RPMI7951 (cell line): ENCODE data around the gene TBC1D5. TPM values are rescaled to one million over a fixed set of nuclear protein-coding genes. Genes with fewer than 3 reads are reported as not detected.
"Not testable (repeated sequence)": the region's sequence is repeated elsewhere in the genome, so short reads cannot be mapped to it uniquely, and the experiment has no call there.

Experiments used
- DNase-seq: peaks from one replicate; pipeline ENCODE4 v3.0.0-alpha.2; 2012; ENCODE audit warnings: low read depth
- total RNA-seq: library from RNA; depleted of rRNA; stranded (reverse); fragments of >200 nt; shearing (Covaris generic); gene quantifications from 2 replicates; pipeline ENCODE4 v1.2.3, GENCODE V29; 2014

The TBC1D5 gene
- total RNA-seq, 1 experiment from 2014 or later = 78.2 TPM

DNA sequence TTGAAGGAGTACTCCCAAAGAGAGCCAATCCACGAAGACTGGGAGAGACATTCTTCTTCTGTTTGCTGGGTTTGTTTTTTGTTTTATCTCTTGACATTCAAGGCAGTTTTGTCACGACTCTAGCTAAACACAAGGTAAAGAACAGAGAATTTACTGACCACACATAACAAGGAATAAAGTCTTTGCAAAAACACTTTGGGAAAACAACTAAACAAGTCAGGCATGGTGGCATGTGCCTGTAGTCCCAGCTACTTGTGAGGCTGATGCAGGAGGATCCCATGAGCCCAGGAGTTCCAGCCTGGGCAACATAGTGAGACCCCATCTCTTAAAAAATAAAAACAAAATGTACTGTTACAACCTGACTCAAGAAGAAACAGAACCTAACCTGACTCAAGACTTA lies 28.0 kb downstream of the TBC1D5 start:
- no peak for DNase-seq

DNA sequence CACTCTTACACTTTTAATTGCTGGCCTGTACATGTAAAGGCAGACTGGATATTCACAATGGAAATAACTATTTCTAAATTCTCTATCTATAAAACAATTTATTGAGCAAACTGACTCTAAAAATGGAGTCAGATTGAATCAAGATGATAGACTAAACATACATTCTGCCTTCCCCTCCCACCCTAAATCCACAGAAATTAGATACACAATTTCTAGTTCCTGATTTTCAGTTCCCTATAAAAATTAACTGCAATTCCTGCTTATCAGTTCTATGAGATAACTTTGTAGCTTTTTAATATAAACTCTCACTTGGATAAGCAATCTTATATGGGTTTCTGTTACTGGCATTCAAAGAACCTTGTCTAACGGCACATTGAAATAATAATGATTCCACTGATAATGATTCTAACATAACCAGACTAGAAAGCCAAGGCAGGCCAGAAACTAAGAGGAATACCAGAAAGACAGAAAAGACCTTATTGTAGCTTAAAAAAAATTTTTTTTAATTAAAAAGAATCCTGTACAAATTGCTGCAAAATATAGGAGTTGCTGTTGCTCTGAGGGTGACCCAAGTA lies 33.1 kb downstream of the TBC1D5 start:
- no peak for DNase-seq

DNA sequence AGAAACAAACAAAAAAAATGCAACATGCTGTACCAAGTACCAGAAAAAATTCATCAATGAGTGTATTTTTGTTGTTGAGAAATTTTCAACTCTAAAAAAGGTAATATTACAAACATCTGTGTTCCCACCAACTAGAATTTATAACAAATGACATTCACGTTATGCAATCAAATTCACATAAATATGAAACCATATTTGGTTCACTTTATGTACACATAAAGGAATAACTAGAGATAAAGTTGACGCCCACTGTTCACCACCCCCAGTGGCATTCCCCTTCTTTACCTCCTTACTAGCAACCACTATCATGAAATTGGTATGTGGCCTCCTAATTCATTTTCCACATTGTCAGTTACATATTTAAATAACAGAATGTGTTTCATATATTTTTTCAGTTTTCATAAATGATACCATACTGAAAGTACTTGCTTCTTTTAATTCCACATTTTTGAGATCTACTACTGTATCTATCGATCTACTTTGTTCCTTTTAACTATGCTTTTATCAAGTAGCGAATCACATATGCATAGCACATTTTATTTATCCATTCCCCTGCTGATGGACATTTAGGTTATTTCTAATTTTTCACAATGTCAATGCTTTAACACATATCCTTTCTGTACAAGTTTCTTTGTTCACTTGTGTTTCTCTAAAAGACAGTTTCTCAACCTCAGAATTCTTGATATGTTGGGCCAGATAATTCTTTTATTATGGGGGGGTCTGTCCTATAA lies 34.5 kb downstream of the TBC1D5 start:
- no peak for DNase-seq

DNA sequence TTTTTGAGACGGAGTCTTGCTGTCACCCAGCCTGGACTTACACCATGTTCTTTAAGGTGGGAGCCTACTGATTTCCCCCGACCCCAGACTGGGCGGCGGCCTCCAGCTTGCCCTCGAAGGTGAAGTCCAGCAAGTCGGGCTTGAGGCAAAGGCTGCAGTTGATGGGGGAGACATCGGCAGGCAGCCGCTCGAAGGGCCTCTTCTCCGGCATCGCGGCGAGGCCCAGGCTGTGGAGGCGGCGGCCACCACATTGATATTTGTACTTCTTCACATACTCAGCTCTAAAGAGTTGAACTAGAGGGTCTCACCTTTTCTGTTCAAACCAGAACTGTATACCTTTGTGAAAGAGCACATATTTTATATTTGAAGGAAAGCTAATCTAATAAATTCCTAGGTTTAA lies 36.4 kb downstream of the TBC1D5 start:
- not testable (repeated sequence) for DNase-seq

DNA sequence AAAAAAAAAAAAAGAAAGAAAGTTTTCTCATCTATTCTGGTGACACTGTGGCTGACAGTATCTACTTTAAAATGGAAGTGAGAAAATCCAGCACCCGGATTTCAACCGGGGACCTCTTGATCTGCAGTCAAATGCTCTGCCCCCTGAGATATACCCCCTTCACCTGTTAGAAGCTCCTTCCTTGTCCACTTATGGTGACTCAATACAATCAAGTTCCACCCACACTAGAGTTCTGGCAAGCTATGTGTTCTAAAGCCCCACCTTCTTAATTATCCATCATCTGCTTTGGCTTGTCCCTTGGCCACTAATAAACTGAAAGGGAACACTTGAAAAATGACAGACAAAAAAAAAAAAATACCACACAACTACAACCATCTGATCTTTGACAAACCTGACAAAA lies 42.6 kb downstream of the TBC1D5 start:
- not testable (repeated sequence) for DNase-seq

DNA sequence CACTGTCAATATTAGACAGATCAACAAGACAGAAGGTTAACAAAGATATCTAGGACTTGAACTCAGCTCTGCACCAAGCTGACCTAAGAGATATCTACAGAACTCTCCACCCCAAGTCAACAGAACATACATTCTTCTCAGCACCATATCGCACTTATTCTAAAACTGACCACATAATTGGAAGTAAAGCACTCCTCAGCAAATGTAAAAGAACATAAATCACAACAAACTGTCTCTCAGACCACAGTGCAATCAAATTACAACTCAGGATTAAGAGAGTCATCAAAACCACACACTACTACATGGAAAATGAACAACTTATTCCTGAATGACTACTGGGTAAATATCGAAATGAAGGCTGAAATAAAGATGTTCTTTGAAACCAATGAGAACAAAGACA lies 46.8 kb downstream of the TBC1D5 start:
- peak; percentile 27 for DNase-seq

DNA sequence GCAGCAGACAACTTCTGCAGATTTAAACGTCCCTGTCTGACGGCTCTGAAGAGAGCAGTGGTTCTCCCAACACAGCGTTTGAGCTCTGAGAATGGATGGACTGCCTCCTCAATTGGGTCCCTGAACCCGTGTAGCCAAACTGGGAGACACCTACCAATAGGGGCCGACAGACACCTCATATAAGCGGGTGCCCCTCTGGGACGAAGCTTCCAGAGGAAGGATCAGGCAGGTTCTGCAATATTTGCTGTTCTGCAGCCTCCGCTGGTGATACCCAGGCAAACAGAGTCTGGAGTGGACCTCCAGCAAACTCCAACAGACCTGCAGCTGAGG lies 48.8 kb downstream of the TBC1D5 start:
- DNase-seq = not testable (repeated sequence)

DNA sequence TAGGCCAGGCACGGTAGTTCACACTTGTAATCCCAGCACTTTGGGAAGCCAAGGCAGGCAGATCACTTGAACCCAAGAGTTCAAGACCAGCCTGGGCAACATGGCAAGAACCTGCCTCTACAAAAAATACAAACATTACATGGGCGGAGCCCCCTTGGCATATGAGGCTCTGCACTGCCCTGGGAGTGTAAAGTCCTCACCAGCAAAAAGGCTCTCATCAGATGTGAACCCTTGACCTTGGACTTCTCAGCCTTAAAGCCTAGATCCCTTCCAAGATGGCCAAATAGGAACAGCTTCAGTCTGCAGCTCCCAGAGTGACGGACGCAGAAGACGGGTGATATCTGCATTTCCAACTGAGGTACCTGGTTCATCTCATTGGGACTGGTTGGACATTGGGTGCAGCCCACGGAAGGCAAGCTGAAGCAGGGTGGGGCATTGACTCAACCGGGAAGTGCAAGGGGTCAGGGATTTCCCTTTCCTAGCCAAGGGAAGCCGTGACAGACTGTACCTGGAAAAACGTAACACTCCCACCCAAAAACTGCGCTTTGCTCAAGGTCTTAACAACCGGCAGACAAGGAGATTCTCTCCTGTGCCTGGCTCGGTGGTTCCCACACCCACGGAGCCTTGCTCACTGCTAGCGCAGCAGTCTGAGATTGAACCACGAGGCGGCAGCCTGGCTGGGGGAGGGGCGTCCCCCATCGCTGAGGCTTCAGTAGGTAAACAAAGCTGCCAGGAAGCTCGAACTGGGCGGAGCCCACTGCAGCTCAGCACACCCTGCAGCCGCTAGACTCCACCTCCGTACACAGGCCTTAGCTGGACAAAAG lies 49.4 kb downstream of the TBC1D5 start:
- not testable (repeated sequence) for DNase-seq

DNA sequence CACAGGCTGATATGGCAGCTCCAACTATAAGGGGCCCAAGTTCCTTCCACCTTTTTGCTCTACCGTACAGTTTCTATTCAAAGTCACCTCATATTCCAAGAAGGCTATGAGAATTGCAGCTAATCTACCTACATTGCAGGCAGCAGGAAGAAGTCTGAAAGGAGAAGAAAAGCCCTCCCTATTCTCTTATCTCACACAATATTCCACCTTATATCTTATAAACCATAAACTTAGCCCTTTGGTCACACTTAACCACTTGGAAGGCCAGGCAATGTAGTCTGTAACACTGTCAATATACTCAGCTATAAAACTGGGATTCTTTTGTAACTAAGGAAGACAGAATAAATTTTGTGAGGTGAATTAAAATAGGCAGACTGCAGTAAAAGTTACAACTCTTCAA lies 54.9 kb downstream of the TBC1D5 start:
- no peak for DNase-seq

DNA sequence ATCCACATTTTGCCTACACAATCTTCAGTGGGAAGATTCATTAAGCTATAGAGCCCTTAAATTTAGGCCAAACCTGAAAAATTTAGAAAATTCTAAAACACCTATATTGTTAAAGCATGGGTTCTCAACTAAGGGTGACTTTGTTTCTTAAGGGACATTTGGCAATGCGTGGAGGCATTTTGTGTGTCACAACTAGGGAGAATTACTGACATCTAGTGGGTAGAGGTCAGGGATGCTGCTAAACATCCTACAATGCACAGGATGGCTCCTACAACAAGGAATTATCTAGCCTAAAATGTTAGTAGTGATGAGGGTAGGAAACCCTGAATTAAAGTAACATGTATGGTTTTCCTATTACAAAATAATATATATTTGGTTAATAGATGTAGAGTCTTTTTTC lies 55.8 kb downstream of the TBC1D5 start:
- peak; percentile 45 for DNase-seq

DNA sequence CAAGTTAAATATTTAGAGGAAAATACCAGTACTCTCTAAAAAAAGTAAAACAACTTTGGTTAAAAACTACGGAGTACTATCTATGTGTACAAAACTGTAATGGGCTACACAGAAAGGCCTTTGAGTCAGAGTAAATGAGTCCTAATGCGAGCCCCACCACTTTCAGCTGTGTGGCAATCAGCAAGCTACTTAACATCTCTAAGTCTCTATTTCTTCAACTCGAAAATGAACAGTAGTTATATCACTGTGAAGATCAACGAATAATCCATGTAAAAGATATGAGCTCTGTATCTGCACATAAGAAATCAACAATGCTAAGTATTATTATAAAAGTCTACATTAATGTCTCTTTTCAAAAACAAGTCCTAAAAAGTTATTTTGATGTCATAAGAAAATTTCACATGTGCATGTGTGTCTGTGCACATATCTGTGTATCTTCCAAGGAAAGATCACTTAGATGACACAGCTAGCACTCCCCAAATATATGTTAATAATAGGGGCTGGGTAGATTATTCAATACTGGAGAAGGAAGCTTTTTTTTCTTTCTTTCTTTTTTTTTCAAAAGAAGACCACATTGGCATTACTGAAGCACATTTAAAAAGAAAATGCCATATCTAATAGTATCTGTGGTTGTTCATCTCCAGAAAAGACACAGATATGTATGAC lies 58.8 kb downstream of the TBC1D5 start:
- DNase-seq = no peak

DNA sequence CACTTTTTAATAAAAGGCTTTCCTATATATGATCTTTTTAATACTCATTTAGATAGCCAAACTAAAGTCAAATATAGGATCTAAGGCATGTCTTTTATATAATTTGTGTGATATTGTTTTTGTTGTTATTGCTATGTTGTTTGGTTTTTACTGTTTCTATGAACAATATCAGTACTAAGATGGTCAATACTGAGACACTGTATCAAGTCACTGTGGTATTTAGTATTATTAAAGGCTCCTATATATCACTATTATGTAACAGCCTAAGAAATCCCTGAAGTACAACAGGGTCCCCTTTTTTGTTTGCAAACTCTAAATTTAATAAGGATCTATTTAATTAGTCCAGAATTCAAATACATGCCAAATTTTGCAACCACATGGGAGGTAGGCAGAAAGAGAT lies 61.9 kb downstream of the TBC1D5 start:
- no peak for DNase-seq

DNA sequence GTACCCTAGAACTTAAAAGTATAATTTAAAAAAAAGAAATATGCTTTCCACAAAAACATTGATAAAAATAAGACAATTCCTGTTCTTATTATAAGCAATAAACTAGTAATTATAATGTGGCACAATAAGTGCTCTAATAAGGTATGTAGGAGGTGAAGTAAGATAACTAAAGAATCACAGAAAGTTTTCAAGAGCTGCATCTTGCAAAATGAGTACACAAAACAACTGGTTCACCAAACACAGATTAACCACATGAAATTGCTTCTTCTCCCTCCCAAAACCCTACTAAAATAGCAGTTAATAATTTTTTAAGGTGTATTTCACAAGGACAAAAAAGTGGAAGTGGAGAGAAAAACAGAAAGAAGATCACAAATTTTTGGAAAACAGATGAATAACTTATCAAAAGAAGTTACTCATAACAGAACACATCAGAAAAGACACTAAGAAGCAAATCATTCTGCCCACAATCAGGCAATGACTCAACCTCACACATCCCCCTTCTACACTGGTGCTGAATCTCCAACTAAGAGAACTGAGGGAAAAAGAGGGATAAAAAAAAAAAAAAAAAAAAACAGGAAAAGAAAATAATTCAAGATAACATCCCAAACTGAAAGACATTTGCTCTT lies 64.2 kb downstream of the TBC1D5 start:
- DNase-seq = peak; percentile 64

DNA sequence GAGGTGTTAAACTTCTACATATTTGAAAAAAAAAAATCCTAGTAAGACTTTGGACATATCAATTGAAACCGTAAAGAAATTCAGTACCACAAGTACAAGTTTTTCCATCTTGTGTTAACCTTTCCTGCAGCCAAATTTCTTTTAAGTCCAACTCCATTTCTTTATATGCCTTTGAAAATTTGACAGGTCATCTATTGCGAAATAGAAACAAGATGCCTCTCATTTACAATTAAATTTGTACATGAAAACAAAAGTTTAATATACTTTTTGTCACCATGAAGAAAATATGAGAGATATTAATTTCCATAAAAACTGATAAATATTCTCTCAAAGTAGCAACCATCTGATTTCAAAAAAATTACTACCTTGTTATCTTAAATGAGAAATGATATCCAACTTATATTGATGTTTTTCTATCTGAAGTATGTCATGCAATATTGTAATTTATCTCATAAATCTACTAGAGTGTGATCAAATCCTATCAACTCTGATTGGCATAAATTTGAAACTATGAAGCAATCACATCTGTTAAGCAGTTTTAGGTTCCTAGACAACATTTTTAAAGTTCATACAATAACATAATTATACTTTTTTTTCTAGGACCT lies 68.2 kb downstream of the TBC1D5 start:
- DNase-seq = no peak

DNA sequence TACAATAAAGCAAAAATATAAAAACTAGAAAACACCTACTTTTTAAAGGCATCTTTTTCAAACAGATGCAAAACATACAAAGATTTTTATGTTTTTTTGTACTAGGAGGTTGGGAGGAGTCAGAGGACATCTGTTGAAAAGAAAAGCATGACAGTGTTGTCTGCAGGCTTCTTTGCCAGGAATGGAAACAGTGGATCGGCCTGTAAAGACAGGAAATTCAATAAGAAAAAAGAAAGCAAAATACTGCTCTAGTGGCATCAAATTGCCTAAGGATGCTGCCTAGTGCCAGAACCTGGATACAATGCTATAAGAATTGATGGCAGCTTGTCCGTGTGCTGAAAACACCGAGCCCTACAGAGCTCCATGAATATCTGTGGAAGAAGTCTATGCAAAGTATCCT lies 69.9 kb downstream of the TBC1D5 start:
- DNase-seq = no peak

DNA sequence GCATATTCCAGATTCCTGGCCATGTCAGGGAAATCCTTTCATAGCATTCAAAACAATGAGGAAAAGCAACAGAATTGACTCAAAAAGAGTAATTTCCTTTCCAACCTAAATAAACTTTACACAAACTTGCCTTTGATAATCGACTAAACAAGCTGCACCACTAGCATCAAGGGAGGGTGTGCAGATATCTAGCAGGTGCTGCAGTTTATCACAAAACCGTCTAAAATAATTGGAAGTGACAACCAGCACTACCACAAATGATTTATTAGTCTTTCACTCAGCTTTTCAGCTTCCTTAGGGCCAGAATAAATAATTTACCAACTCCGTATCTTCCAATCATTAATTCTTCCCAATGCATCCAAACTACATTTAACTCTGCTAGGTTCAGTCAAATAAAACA lies 71.7 kb downstream of the TBC1D5 start:
- DNase-seq = no peak

DNA sequence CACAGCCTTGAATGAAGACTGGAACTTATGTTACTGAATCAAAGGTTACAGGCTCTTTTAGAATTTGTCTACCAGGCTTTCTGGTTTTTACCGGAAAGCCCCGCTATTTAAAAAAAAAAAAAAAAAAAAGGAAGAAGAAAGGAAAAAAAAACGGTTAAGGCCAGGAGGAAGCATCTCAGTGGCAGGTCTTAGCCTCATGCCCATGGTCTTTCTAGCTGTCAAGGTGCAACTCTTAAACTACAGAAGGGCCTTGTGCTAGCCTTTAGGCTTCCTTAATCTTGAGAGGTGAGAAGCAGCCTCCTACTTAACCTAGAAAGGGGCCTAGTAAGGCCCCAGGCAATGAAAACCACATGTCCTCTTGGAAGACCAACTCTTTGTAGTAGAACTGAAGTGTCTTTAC lies 77.5 kb downstream of the TBC1D5 start:
- DNase-seq = no peak

DNA sequence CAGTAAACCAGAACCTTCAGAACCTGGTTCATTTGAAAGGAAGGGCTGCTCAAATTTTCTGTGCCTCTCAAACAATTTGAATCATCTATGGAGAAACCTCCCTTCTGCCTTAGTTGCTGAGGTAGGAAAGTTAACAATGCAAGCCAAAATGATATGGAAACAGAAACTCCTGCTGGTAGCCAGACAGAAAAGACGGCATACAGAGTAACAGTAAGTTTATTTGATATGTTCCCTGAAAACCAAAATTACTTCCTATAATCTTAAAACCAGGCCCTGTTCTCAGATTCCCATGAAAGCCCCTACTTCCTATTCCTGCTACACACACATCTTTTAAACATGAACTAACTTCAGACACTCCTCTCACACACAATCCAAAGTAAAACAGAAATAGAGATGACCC lies 86.2 kb downstream of the TBC1D5 start:
- no peak for DNase-seq

DNA sequence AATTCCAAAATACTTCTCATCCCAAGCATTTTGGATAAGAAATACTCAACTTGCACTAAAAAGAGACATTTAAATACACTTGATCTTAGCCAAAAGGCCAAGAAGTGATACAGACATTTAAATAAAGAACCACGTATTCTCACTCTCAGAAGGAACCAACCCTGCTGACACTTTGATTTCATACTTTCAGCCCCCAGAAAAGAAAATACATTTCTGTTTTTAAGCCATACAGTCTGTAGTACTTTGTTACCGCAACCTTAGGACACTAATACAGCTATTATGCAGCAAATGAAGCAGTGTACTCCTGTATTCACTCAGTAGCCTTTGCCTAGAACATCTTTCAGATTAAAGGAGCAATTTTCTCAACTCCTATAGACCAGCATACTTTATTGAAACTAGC lies 86.7 kb downstream of the TBC1D5 start:
- DNase-seq = no peak

DNA sequence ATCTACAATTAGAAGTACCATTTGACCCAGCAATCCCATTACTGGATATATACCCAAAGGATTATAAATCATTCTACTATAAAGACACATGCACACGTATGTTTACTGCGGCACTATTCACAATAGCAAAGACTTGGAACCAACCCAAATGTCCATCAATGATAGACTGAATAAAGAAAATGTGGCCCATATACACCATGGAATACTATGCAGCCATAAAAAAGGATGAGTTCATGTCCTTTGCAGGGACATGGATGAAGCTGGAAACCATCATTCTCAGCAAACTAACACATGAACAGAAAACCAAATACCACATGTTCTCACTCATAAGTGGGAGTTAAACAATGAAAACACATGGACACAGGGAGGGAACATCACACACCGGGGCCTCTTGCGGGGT lies 92.7 kb downstream of the TBC1D5 start:
- DNase-seq = not testable (repeated sequence)

DNA sequence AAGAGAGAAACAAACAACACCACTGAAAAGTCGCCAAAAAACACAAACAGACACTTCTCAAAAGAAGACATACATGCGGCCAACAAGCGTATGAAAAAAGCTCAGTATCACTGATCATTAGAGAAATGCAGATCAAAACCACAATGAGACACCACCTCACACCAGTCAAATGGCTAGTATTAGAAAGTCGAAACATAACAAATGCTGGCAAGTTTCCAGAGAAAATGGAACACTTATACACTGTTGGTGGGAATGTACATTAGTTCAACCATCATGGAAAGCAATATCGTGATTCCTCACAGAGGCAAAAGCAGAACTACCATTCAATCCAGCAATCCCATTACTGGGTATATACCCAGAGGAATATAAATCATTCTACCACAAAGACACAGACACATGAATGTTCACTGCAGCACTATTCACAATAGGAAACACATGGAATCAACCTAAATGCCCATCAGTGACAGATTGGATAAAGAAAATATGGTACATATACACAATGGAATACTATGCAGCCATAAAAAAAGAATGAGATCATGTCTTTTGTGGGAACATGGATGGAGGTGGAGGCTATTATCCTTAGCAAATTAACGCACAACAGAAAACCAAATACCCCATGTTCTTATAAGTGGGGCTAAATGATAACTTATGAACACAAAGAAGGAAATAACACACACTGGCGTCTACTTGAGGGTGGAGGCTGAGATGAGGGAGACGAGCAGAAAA lies 93.6 kb downstream of the TBC1D5 start:
- DNase-seq = not testable (repeated sequence)
